GM12878 (cell line): ENCODE measurements around the gene OSBPL3. TPM values are rescaled to one million over a fixed set of nuclear protein-coding genes. Genes with fewer than 3 reads are reported as not detected.

Source experiments
- ATAC-seq: fragments of 200-7000 bp; cut with Tn5 transposase; 3 replicates; pipeline ENCODE4 v1.9.1; 2020; ENCODE audit warnings: mild to moderate bottlenecking, moderate library complexity
- BruUV-seq: library from RNA; stranded (reverse); fragments of 400-500 nt; replicated peaks from 2 replicates; lab custom pipeline; 2021; lab: Mats Ljungman, UMichigan
- CTCF ChIA-PET: fragments of 300-600 bp; sonication (Branson Sonifier 250); formaldehyde crosslinking; extraction: SDS; loops from one replicate; lab custom pipeline; 2021; ENCODE audit warnings: inconsistent platforms; lab: Yijun Ruan, JAX
- POLR2A ChIA-PET: fragments of 350-600 bp; formaldehyde crosslinking; extraction: SDS; loops from one replicate; lab custom pipeline; 2021; ENCODE audit warnings: inconsistent platforms; lab: Charles Lee
- RAD21 ChIA-PET: fragments of 300-600 bp; sonication (Branson Sonifier 250); formaldehyde crosslinking; loops from one replicate; lab custom pipeline; 2023; ENCODE audit warnings: antibody characterized with exemption; ENCODE audit not compliant: unreplicated experiment; lab: Charles Lee
- SMC1A ChIA-PET: fragments of 300-600 bp; sonication (Branson Sonifier 250); formaldehyde crosslinking; loops from one replicate; lab custom pipeline; 2023; ENCODE audit not compliant: unreplicated experiment, uncharacterized antibody; lab: Charles Lee
- DNase-seq: peaks from one replicate; pipeline ENCODE4 v3.0.0-alpha.2; 2011; ENCODE audit warnings: low read depth, low spot score
- FAIRE-seq: peaks from 3 replicates; lab custom pipeline; 2011; peaks lifted over from hg19 to GRCh38; lab: Jason Lieb, UNC
- H2AFZ ChIP-seq: 2 replicates; pipeline ENCODE4 v1.6.0; 2011; ENCODE audit warnings: low read depth, low read length, control low read depth; ENCODE audit not compliant: control insufficient read depth
- H3K27ac ChIP-seq: 2 replicates; pipeline ENCODE4 v1.5.1; 2011; ENCODE audit warnings: control low read depth; ENCODE audit not compliant: control insufficient read depth, insufficient read depth
- H3K27me3 ChIP-seq, 2 experiments: replicated peaks in 1 of 2; 2 replicates each; pipeline versions ENCODE4 v1.6.0 to v1.6.1; 2011; ENCODE audit warnings: low read length in 1 of 2; ENCODE audit not compliant: control insufficient read depth in 2 of 2, insufficient read depth in 2 of 2
- H3K36me3 ChIP-seq, 2 experiments: 2 replicates each; pipeline ENCODE4 v1.5.1; 2011; ENCODE audit warnings: low read length in 1 of 2; ENCODE audit not compliant: control insufficient read depth in 2 of 2, insufficient read depth in 2 of 2
- H3K4me1 ChIP-seq: 2 replicates; pipeline ENCODE4 v1.6.1; 2011; ENCODE audit warnings: mild to moderate bottlenecking, low read length, moderate library complexity, mixed read lengths; ENCODE audit not compliant: control insufficient read depth, insufficient read depth
- H3K4me2 ChIP-seq: 2 replicates; pipeline ENCODE4 v1.6.0; 2011; ENCODE audit warnings: control low read depth; ENCODE audit not compliant: control insufficient read depth, insufficient read depth
- H3K4me3 ChIP-seq: fragments of 200-600 bp; sonication (generic); 2 replicates; pipeline ENCODE4 v1.5.1; 2016
- H3K79me2 ChIP-seq: 2 replicates; pipeline ENCODE4 v1.6.0; 2011; ENCODE audit warnings: low read length; ENCODE audit not compliant: control insufficient read depth, insufficient read depth
- H3K9ac ChIP-seq: 2 replicates; pipeline ENCODE4 v1.8.0; 2011; ENCODE audit warnings: low read length, control low read depth, mixed read lengths; ENCODE audit not compliant: control insufficient read depth, insufficient read depth
- H3K9me3 ChIP-seq: replicated peaks from 3 replicates; pipeline ENCODE4 v1.5.1; 2011; ENCODE audit warnings: mild to moderate bottlenecking, low read length; ENCODE audit not compliant: control insufficient read depth, insufficient read depth
- H4K20me1 ChIP-seq: 2 replicates; pipeline ENCODE4 v1.6.0; 2011; ENCODE audit not compliant: control insufficient read depth, insufficient read depth
- CREB1 ChIP-seq: IDR thresholded peaks from 2 replicates; pipeline ENCODE4 v1.6.1; 2012; ENCODE audit warnings: low read depth, mild to moderate bottlenecking, inconsistent platforms
- JUND ChIP-seq: IDR thresholded peaks from 2 replicates; pipeline ENCODE4 v1.6.1; 2012; ENCODE audit warnings: low read depth, mild to moderate bottlenecking, low read length, improper control_type of control experiment, moderate library complexity
- MEF2B ChIP-seq: fragments of 450-650 bp; IDR thresholded peaks from 2 replicates; pipeline ENCODE4 v1.6.1; 2018; ENCODE audit warnings: mild to moderate bottlenecking, moderate library complexity; ENCODE audit not compliant: partially characterized antibody, poor library complexity, severe bottlenecking
- NFXL1 ChIP-seq: fragments of 450-650 bp; IDR thresholded peaks from 2 replicates; pipeline ENCODE4 v1.6.1; 2017; ENCODE audit warnings: antibody characterized with exemption, mild to moderate bottlenecking, borderline replicate concordance
- POLR2AphosphoS5 ChIP-seq: IDR thresholded peaks from 2 replicates; pipeline ENCODE4 v1.6.1; 2011; ENCODE audit warnings: mild to moderate bottlenecking, low read length, inconsistent platforms
- RBBP5 ChIP-seq: fragments of 200-600 bp; sonication (generic); conservative IDR thresholded peaks from 2 replicates; pipeline ENCODE4 v1.6.1; 2016
- SMC3 ChIP-seq: IDR thresholded peaks from 2 replicates; pipeline ENCODE4 v1.6.1; 2011; ENCODE audit warnings: low read length, improper control_type of control experiment, borderline replicate concordance
- SRF ChIP-seq, 2 experiments: IDR thresholded peaks; 2 replicates each; pipeline ENCODE4 v1.6.1; 2011; ENCODE audit warnings: low read depth in 2 of 2, low read length in 2 of 2, mild to moderate bottlenecking in 1 of 2, moderate library complexity in 1 of 2
- SUZ12 ChIP-seq: fragments of 200-600 bp; sonication (generic); IDR thresholded peaks from one replicate; pipeline ENCODE4 v1.6.1; 2018; ENCODE audit warnings: antibody characterized with exemption, mild to moderate bottlenecking; ENCODE audit not compliant: unreplicated experiment
- ZNF24 ChIP-seq: fragments of 450-650 bp; IDR thresholded peaks from 2 replicates; pipeline ENCODE4 v1.6.1; 2017; ENCODE audit warnings: antibody characterized with exemption, mild to moderate bottlenecking
- WGBS: methylation state at CpG from one replicate; pipeline ENCODE4 v1.1.6; 2016; ENCODE audit warnings: low lambda C conversion rate; ENCODE audit not compliant: insufficient replicate concordance, insufficient coverage; ENCODE audit errors: missing lambda C conversion rate; 5-methylcytosine and 5-hydroxymethylcytosine counted together
- in situ Hi-C: fragments of 300-500 bp; cut with MboI; formaldehyde crosslinking; loops from 9 replicates; pipeline ENCODE4 v1.14.3; 2018; ENCODE audit warnings: mixed read lengths
- intact Hi-C: fragments of 100-400 bp; cut with micrococcal nuclease; formaldehyde crosslinking; loops from one replicate; pipeline ENCODE4 v1.14.2; 2022; ENCODE audit not compliant: unreplicated experiment
- polyA plus RNA-seq, 11 experiments: library from polyadenylated mRNA; depleted of rRNA in 4 of 11; unstranded in 6 of 11; stranded (reverse) in 5 of 11; fragments of >200 nt; fragmentation: Nextera tagmentation in 4 of 11; fragmentation: Illumina TruSeq in 1 of 11; extraction: Ambion mirVana in 4 of 11; extraction: Trizol in 1 of 11; gene quantifications; 1 replicate in 1 of 11; 2 replicates in 10 of 11; pipeline versions ENCODE4 v1.2.1 to v1.2.3, GENCODE V29; 2011 to 2016; ENCODE audit warnings: inconsistent platforms in 2 of 11, missing spikeins in 2 of 11, low read depth in 1 of 11
- total RNA-seq, 4 experiments: library from RNA; depleted of rRNA in 3 of 4; stranded (reverse); fragments of >200 nt in 3 of 4; fragmentation: Illumina TruSeq in 1 of 4; extraction: Trizol in 1 of 4; gene quantifications; 2 replicates each; pipeline versions ENCODE4 v1.2.1 to v1.2.3, GENCODE V29; 2013 to 2021
- TF ChIP-seq, protein P1 (sequence below): IDR thresholded peaks from 2 replicates; pipeline ENCODE4 v1.6.1; 2011; ENCODE audit warnings: borderline replicate concordance, low read depth, mild to moderate bottlenecking, moderate library complexity, low read length; ENCODE audit not compliant: insufficient read depth, poor library complexity, severe bottlenecking
- TF ChIP-seq, protein P2 (sequence below): fragments of 450-650 bp; IDR thresholded peaks from 2 replicates; pipeline ENCODE4 v1.6.1; 2017; ENCODE audit warnings: mild to moderate bottlenecking
- TF ChIP-seq, protein P3 (sequence below): fragments of 450-650 bp; IDR thresholded peaks from 2 replicates; pipeline ENCODE4 v1.6.1; 2018; ENCODE audit warnings: mild to moderate bottlenecking, low read depth, moderate library complexity; ENCODE audit not compliant: partially characterized antibody
- TF ChIP-seq, protein P4 (sequence below): IDR thresholded peaks from 2 replicates; pipeline ENCODE4 v1.6.1; 2012; ENCODE audit warnings: low read depth, low read length, improper control_type of control experiment

The OSBPL3 gene
- total and polyA plus RNA-seq, 10 of the 15 experiments (the other 5 are each of a cell fraction or from before 2014, with no cell fraction given): 6.1 to 46.6 (median 27.0) TPM

DNA sequence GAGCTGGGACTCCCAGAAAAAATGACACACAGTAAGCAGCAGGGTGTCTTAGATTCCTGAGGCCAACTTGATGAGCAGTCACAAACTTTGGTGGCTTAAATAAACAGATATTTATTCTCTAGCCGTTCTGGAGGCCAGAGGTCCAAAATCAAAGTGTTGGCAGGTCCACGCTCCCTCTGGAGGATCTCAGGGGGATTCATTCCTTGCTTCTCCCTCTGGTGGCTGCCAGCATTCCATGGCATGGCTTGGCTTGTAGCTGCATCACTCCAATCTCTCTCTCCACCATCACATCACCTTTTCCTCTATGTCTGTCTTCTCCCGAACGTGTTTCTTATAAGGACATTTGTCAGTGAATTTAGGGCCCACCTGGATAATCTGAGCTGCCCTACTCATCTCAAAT lies 98.4 kb downstream of the OSBPL3 start:
- FAIRE-seq: no peak
- no peak overlapping the region for H2AFZ ChIP-seq
- H3K36me3 ChIP-seq: peaks cover 4% of the 10 kb centered on the region in 2 experiments; a peak in 3 of 4 replicates
- TF ChIP-seq SUZ12: no peak
- no peak for TF ChIP-seq SMC3
- TF ChIP-seq SRF (IDR thresholded peaks at IDR 0.05; ENCODE audit: low read depth in 2 of 2, low read length in 2 of 2): no peak
- TF ChIP-seq RBBP5: no peak
- no peak for TF ChIP-seq POLR2AphosphoS5
- no peak for TF ChIP-seq CREB1
- TF ChIP-seq, protein P1, sequence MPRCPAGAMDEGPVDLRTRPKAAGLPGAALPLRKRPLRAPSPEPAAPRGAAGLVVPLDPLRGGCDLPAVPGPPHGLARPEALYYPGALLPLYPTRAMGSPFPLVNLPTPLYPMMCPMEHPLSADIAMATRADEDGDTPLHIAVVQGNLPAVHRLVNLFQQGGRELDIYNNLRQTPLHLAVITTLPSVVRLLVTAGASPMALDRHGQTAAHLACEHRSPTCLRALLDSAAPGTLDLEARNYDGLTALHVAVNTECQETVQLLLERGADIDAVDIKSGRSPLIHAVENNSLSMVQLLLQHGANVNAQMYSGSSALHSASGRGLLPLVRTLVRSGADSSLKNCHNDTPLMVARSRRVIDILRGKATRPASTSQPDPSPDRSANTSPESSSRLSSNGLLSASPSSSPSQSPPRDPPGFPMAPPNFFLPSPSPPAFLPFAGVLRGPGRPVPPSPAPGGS: no peak
- no peak for TF ChIP-seq ZNF24
- TF ChIP-seq, protein P2, sequence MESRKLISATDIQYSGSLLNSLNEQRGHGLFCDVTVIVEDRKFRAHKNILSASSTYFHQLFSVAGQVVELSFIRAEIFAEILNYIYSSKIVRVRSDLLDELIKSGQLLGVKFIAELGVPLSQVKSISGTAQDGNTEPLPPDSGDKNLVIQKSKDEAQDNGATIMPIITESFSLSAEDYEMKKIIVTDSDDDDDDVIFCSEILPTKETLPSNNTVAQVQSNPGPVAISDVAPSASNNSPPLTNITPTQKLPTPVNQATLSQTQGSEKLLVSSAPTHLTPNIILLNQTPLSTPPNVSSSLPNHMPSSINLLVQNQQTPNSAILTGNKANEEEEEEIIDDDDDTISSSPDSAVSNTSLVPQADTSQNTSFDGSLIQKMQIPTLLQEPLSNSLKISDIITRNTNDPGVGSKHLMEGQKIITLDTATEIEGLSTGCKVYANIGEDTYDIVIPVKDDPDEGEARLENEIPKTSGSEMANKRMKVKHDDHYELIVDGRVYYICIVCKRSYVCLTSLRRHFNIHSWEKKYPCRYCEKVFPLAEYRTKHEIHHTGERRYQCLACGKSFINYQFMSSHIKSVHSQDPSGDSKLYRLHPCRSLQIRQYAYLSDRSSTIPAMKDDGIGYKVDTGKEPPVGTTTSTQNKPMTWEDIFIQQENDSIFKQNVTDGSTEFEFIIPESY: no peak
- TF ChIP-seq JUND: no peak
- TF ChIP-seq, protein P3, sequence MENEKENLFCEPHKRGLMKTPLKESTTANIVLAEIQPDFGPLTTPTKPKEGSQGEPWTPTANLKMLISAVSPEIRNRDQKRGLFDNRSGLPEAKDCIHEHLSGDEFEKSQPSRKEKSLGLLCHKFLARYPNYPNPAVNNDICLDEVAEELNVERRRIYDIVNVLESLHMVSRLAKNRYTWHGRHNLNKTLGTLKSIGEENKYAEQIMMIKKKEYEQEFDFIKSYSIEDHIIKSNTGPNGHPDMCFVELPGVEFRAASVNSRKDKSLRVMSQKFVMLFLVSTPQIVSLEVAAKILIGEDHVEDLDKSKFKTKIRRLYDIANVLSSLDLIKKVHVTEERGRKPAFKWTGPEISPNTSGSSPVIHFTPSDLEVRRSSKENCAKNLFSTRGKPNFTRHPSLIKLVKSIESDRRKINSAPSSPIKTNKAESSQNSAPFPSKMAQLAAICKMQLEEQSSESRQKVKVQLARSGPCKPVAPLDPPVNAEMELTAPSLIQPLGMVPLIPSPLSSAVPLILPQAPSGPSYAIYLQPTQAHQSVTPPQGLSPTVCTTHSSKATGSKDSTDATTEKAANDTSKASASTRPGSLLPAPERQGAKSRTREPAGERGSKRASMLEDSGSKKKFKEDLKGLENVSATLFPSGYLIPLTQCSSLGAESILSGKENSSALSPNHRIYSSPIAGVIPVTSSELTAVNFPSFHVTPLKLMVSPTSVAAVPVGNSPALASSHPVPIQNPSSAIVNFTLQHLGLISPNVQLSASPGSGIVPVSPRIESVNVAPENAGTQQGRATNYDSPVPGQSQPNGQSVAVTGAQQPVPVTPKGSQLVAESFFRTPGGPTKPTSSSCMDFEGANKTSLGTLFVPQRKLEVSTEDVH: no peak
- TF ChIP-seq MEF2B: no peak
- TF ChIP-seq, protein P4, sequence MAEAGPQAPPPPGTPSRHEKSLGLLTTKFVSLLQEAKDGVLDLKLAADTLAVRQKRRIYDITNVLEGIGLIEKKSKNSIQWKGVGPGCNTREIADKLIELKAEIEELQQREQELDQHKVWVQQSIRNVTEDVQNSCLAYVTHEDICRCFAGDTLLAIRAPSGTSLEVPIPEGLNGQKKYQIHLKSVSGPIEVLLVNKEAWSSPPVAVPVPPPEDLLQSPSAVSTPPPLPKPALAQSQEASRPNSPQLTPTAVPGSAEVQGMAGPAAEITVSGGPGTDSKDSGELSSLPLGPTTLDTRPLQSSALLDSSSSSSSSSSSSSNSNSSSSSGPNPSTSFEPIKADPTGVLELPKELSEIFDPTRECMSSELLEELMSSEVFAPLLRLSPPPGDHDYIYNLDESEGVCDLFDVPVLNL: no peak
- no peak for TF ChIP-seq NFXL1
- CTCF ChIA-PET: interaction anchor here (0.6 to 1.7 kb wide), 9 partner anchors 10 to 213 kb away, joined by 3 to 4 read pairs (median 3); no protein-coding TSS in a partner anchor
- DNase-seq: no peak
- H3K4me3 ChIP-seq: no peak overlapping the region
- H3K79me2 ChIP-seq: no peaks in the 10 kb centered on the region
- H3K4me2 ChIP-seq: no peak overlapping the region
- no peak for ATAC-seq
- no peaks in the 10 kb centered on the region for H4K20me1 ChIP-seq
- POLR2A ChIA-PET: no interaction called here
- RAD21 ChIA-PET: interaction anchor here (1.1 kb wide), 1 partner anchor 69 kb away, joined by 3 read pairs; no protein-coding TSS in a partner anchor
- no peak overlapping the region for H3K27ac ChIP-seq
- H3K27me3 ChIP-seq: no peaks in the 10 kb centered on the region
- peaks cover 15% of the 10 kb centered on the region for H3K4me1 ChIP-seq
- WGBS: 99% methylated on average over 4 of the region's 4 CpGs
- SMC1A ChIA-PET: interaction anchor here (1.0 to 1.1 kb wide), 5 partner anchors 8 to 37 kb away, joined by 3 to 5 read pairs (median 4); no protein-coding TSS in a partner anchor
- BruUV-seq: no TSS peak
- no peaks in the 10 kb centered on the region for H3K9me3 ChIP-seq
- intact Hi-C loops (no loop called here), in situ Hi-C loops (no loop called here)
- H3K9ac ChIP-seq: no peak overlapping the region
